H1 (cell line): ENCODE data around the gene CYP46A1. TPM values are rescaled to one million over a fixed set of nuclear protein-coding genes. Genes with fewer than 3 reads are reported as not detected.

Experiments
- CTCF ChIA-PET: fragments of 300-600 bp; sonication (Branson Sonifier 250); formaldehyde crosslinking; loops from one replicate; lab custom pipeline; 2021; ENCODE audit not compliant: partially characterized antibody; lab: Charles Lee
- POLR2A ChIA-PET: fragments of 300-600 bp; sonication (Branson Sonifier 250); formaldehyde crosslinking; loops from one replicate; lab custom pipeline; 2021; ENCODE audit warnings: inconsistent platforms; ENCODE audit not compliant: partially characterized antibody; lab: Charles Lee
- DNase-seq, 2 experiments: peaks; one replicate each; pipeline versions ENCODE4 v3.0.0 to v3.0.0-alpha.2; 2010 to 2022; ENCODE audit warnings: low spot score in 2 of 2, low read depth in 1 of 2, mixed read lengths in 1 of 2
- FAIRE-seq: peaks from 2 replicates; lab custom pipeline; 2011; peaks lifted over from hg19 to GRCh38; lab: Jason Lieb, UNC
- H2AFZ ChIP-seq: 2 replicates; pipeline ENCODE4 v1.8.1; 2012; ENCODE audit warnings: low read length, inconsistent platforms
- H2AK5ac ChIP-seq: 2 replicates; pipeline ENCODE4 v1.6.1; 2013; ENCODE audit warnings: low read depth, low read length
- H2BK120ac ChIP-seq: replicated peaks from 2 replicates; pipeline ENCODE3; 2013; ENCODE audit warnings: low read depth, low read length, inconsistent platforms
- H2BK12ac ChIP-seq: 2 replicates; pipeline ENCODE4 v1.6.1; 2013; ENCODE audit warnings: low read depth, low read length
- H2BK15ac ChIP-seq: 2 replicates; pipeline ENCODE4 v1.6.1; 2013; ENCODE audit warnings: low read length
- H2BK20ac ChIP-seq: 2 replicates; pipeline ENCODE4 v1.6.1; 2013; ENCODE audit warnings: low read length
- H2BK5ac ChIP-seq: 2 replicates; pipeline ENCODE4 v1.6.1; 2013; ENCODE audit warnings: low read depth, low read length
- H3K14ac ChIP-seq: 2 replicates; pipeline ENCODE4 v1.6.1; 2013; ENCODE audit warnings: inconsistent platforms; ENCODE audit not compliant: insufficient read length
- H3K18ac ChIP-seq: 2 replicates; pipeline ENCODE4 v1.6.1; 2013; ENCODE audit warnings: low read length; ENCODE audit errors: extremely low read depth
- H3K23ac ChIP-seq: 2 replicates; pipeline ENCODE4 v1.6.1; 2013; ENCODE audit warnings: inconsistent platforms; ENCODE audit not compliant: insufficient read length
- H3K23me2 ChIP-seq: 2 replicates; pipeline ENCODE4 v1.6.1; 2013; ENCODE audit warnings: low read depth, low read length
- H3K27ac ChIP-seq: 2 replicates; pipeline ENCODE4 v1.6.1; 2011; ENCODE audit warnings: low read depth, low read length, inconsistent platforms
- H3K27me3 ChIP-seq, 4 experiments: replicated peaks in 1 of 4; 1 replicate in 1 of 4; 2 replicates in 3 of 4; pipeline versions ENCODE4 v1.6.1 to v1.8.1; 2011 to 2013; ENCODE audit warnings: low read length in 3 of 4, mild to moderate bottlenecking in 3 of 4, inconsistent platforms in 2 of 4, mixed read lengths in 2 of 4, moderate library complexity in 1 of 4; ENCODE audit not compliant: control insufficient read depth in 3 of 4, insufficient read depth in 3 of 4; ENCODE audit errors: extremely low read depth in 1 of 4
- H3K36me3 ChIP-seq, 4 experiments: 2 replicates each; pipeline versions ENCODE4 v1.6.1 to v1.8.1; 2011 to 2013; ENCODE audit warnings: mild to moderate bottlenecking in 4 of 4, low read length in 3 of 4, moderate library complexity in 2 of 4, control low read depth in 1 of 4, inconsistent platforms in 1 of 4; ENCODE audit not compliant: insufficient read depth in 4 of 4, control insufficient read depth in 2 of 4
- H3K4ac ChIP-seq: replicated peaks from 2 replicates; pipeline ENCODE3; 2013; ENCODE audit warnings: low read length, low read depth, mixed read lengths, inconsistent platforms; ENCODE audit not compliant: insufficient read length
- H3K4me1 ChIP-seq, 4 experiments: replicated peaks in 1 of 4; 1 replicate in 1 of 4; 2 replicates in 3 of 4; pipeline versions ENCODE4 v1.6.1 to v1.8.1; 2011 to 2013; ENCODE audit warnings: low read length in 3 of 4, inconsistent platforms in 2 of 4, mixed read lengths in 1 of 4; ENCODE audit not compliant: insufficient read depth in 4 of 4, control insufficient read depth in 3 of 4
- H3K4me2 ChIP-seq, 2 experiments: 2 replicates each; pipeline versions ENCODE4 v1.6.1 to v1.8.1; 2011 to 2013; ENCODE audit warnings: low read depth in 2 of 2, low read length in 2 of 2, control low read depth in 1 of 2, inconsistent platforms in 1 of 2, mild to moderate bottlenecking in 1 of 2; ENCODE audit not compliant: insufficient read depth in 1 of 2
- H3K4me3 ChIP-seq, 4 experiments: fragments of 200-600, 300-600 bp in 1 of 4; sonication (generic), shearing (Covaris generic), sonication (Bioruptor Twin) in 1 of 4; 2 replicates each; pipeline versions ENCODE4 v1.5.1 to v1.8.1; 2011 to 2016; ENCODE audit warnings: low read length in 4 of 4, low read depth in 3 of 4, control low read depth in 2 of 4, inconsistent platforms in 2 of 4, mild to moderate bottlenecking in 2 of 4, mixed read lengths in 1 of 4, moderate library complexity in 1 of 4; ENCODE audit not compliant: insufficient read depth in 2 of 4; ENCODE audit errors: extremely low read depth in 1 of 4
- H3K56ac ChIP-seq: replicated peaks from 2 replicates; pipeline ENCODE3; 2013; ENCODE audit warnings: low read depth, mild to moderate bottlenecking, mixed read lengths, low read length, inconsistent platforms; ENCODE audit not compliant: insufficient read length
- H3K79me1 ChIP-seq: 2 replicates; pipeline ENCODE4 v1.6.1; 2013; ENCODE audit warnings: low read depth, low read length, control low read depth
- H3K79me2 ChIP-seq, 2 experiments: 2 replicates each; pipeline versions ENCODE4 v1.6.1 to v1.8.1; 2012 to 2013; ENCODE audit warnings: low read length in 2 of 2, mild to moderate bottlenecking in 2 of 2, inconsistent platforms in 1 of 2; ENCODE audit not compliant: insufficient read depth in 2 of 2, control insufficient read depth in 1 of 2
- H3K9ac ChIP-seq, 4 experiments: replicated peaks in 1 of 4; 1 replicate in 1 of 4; 2 replicates in 3 of 4; pipeline versions ENCODE4 v1.6.1 to v1.8.1; 2011 to 2013; ENCODE audit warnings: low read depth in 3 of 4, low read length in 3 of 4, control low read depth in 2 of 4, mild to moderate bottlenecking in 2 of 4, moderate library complexity in 2 of 4, inconsistent platforms in 1 of 4; ENCODE audit errors: extremely low read depth in 1 of 4
- H3K9me3 ChIP-seq, 2 experiments: 2 replicates each; pipeline versions ENCODE4 v1.6.1 to v1.8.1; 2012 to 2013; ENCODE audit warnings: mild to moderate bottlenecking in 2 of 2, moderate library complexity in 2 of 2, control low read depth in 1 of 2, inconsistent platforms in 1 of 2, low read depth in 1 of 2, low read length in 1 of 2, mixed read lengths in 1 of 2; ENCODE audit not compliant: insufficient read depth in 2 of 2
- H4K20me1 ChIP-seq, 2 experiments: replicated peaks in 1 of 2; 2 replicates each; pipeline versions ENCODE3 to v1.8.1; 2011 to 2013; ENCODE audit warnings: inconsistent platforms in 2 of 2, low read length in 2 of 2, mild to moderate bottlenecking in 1 of 2; ENCODE audit not compliant: insufficient read depth in 2 of 2, control insufficient read depth in 1 of 2
- H4K5ac ChIP-seq: 2 replicates; pipeline ENCODE4 v1.6.1; 2013; ENCODE audit warnings: low read length, low read depth, mixed read lengths, inconsistent platforms; ENCODE audit not compliant: insufficient read length
- H4K8ac ChIP-seq: 2 replicates; pipeline ENCODE4 v1.8.0; 2013; ENCODE audit warnings: mild to moderate bottlenecking, moderate library complexity, low read length, inconsistent platforms; ENCODE audit not compliant: insufficient read depth; ENCODE audit errors: extremely low read depth
- H4K91ac ChIP-seq: replicated peaks from 2 replicates; pipeline ENCODE3; 2013; ENCODE audit warnings: low read length, mixed read lengths, inconsistent platforms; ENCODE audit not compliant: insufficient read length
- BRCA1 ChIP-seq: IDR thresholded peaks from 2 replicates; pipeline ENCODE4 v1.6.1; 2012; ENCODE audit warnings: low read depth, low read length, improper control_type of control experiment
- CHD1 ChIP-seq: IDR thresholded peaks from 2 replicates; pipeline ENCODE4 v1.6.1; 2012; ENCODE audit warnings: low read depth, low read length, improper control_type of control experiment
- RXRA ChIP-seq: IDR thresholded peaks from 2 replicates; pipeline ENCODE4 v1.6.1; 2011; ENCODE audit warnings: low read depth, mild to moderate bottlenecking, low read length, moderate library complexity; ENCODE audit not compliant: insufficient read depth
- SAP30 ChIP-seq: fragments of 300-600 bp; sonication (generic); IDR thresholded peaks from 2 replicates; pipeline ENCODE4 v1.7.1; 2012; ENCODE audit warnings: low read length, moderate library complexity, mild to moderate bottlenecking, inconsistent platforms; ENCODE audit not compliant: insufficient read depth, insufficient replicate concordance
- TAF7 ChIP-seq: optimal IDR thresholded peaks from 2 replicates; pipeline ENCODE3; 2011; ENCODE audit warnings: low read depth, mild to moderate bottlenecking, inconsistent platforms, low read length, moderate library complexity, borderline replicate concordance
- ZNF274 ChIP-seq: IDR thresholded peaks from 2 replicates; pipeline ENCODE4 v1.7.0; 2012; ENCODE audit warnings: low read length, borderline replicate concordance; ENCODE audit errors: extremely low read depth
- WGBS, 2 experiments: shearing (Covaris generic) in 1 of 2; methylation state at CpG; one replicate each; pipeline versions ENCODE4 v1.1.6 to v1.1.7; 2013 to 2015; ENCODE audit warnings: low lambda C conversion rate in 2 of 2, mixed read lengths in 2 of 2, inconsistent platforms in 1 of 2, low coverage in 1 of 2, missing lambda C conversion rate in 1 of 2; ENCODE audit not compliant: insufficient replicate concordance in 2 of 2, insufficient coverage in 1 of 2, insufficient read length in 1 of 2; ENCODE audit errors: extremely low coverage in 1 of 2, missing lambda C conversion rate in 1 of 2; 5-methylcytosine and 5-hydroxymethylcytosine counted together
- polyA plus RNA-seq, 7 experiments: library from polyadenylated mRNA; depleted of rRNA in 3 of 7; stranded (reverse) in 5 of 7; unstranded in 2 of 7; fragments of >200 nt in 5 of 7; fragments of 200-250 nt in 2 of 7; gene quantifications; 1 replicate in 5 of 7; 2 replicates in 1 of 7; 4 replicates in 1 of 7; pipeline versions ENCODE4 v1.2.1 to v1.2.3, GENCODE V29; 2011 to 2013; ENCODE audit warnings: missing spikeins in 2 of 7, mixed read lengths in 2 of 7
- total RNA-seq: library from RNA; stranded (reverse); fragmentation: NEBNext Ultra II Directional; extraction: Animal tissue kit (Norgen Biotek cat#: 25700); gene quantifications from 2 replicates; pipeline ENCODE4 v1.2.1, GENCODE V29; 2021

CYP46A1 gene
- total and polyA plus RNA-seq, 2 of the 8 experiments (the other 6 are each of a cell fraction or from before 2014, with no cell fraction given): 0.41 to 1.3 TPM

- Histone ChIP-seq H3K4me1 (peaks cover under 1 to 6% (median 5%) of the 10 kb centered on the region in 4 experiments), H4K8ac (no peak overlapping the region), H3K23me2 (no peaks in the 10 kb centered on the region; the same call in 1 of the 2 replicates), H2BK120ac (no peak overlapping the region), H2BK5ac (no peak overlapping the region), H3K79me2 (no peaks in the 10 kb centered on the region), H3K23ac (no peak overlapping the region), H3K18ac (no peak overlapping the region), H2AFZ (no peak overlapping the region), H4K5ac (no peak overlapping the region), H3K9ac (no peak overlapping the region), H3K14ac (no peak overlapping the region), H3K4me3 (no peak overlapping the region), H4K20me1 (no peaks in the 10 kb centered on the region), H3K27ac (no peak overlapping the region), H2AK5ac (no peak overlapping the region), H3K79me1 (no peaks in the 10 kb centered on the region), H3K9me3 (no peaks in the 10 kb centered on the region), H2BK12ac (no peak overlapping the region), H3K36me3 (no peaks in the 10 kb centered on the region), H3K56ac (no peak overlapping the region), H4K91ac (no peak overlapping the region), H2BK15ac (no peak overlapping the region), H3K4ac (no peak overlapping the region), H2BK20ac (no peak overlapping the region), H3K27me3 (no peaks in the 10 kb centered on the region; a peak in 2 of 7 replicates), H3K4me2 (no peak overlapping the region)
- FAIRE-seq (no peak), DNase-seq (no peak)
- WGBS, 2 experiments: 94% methylated on average over 10 of the region's 10 CpGs; no CpG with 5 or more reads in 1 of the 2 experiments
- no peak for TF ChIP-seq SAP30
- TF ChIP-seq BRCA1: no peak
- no peak for TF ChIP-seq RXRA
- TF ChIP-seq TAF7: no peak
- no peak for TF ChIP-seq CHD1
- no peak for TF ChIP-seq ZNF274
- POLR2A ChIA-PET: interaction anchor here (0.6 kb wide), 1 partner anchor 76 kb away, joined by 3 read pairs; no protein-coding TSS in a partner anchor
- CTCF ChIA-PET: interaction anchor here (0.9 to 18.9 kb wide), 10 partner anchors 7 to 206 kb away, joined by 3 to 237 read pairs (median 5); no protein-coding TSS in a partner anchor
Measured at GRCh38 chr14:99740411-99740810, 56.3 kb downstream of the CYP46A1 start.
